HL-60 (cell line): ENCODE data around the gene SERTAD3.

Experiments
- CTCF ChIP-seq: IDR thresholded peaks from one replicate; pipeline ENCODE4 v1.5.1; 2011; ENCODE audit warnings: low read length, control low read depth, inconsistent platforms; ENCODE audit not compliant: insufficient read depth
- GABPA ChIP-seq: IDR thresholded peaks from 2 replicates; pipeline ENCODE4 v1.6.1; 2012; ENCODE audit warnings: low read depth
- POLR2AphosphoS5 ChIP-seq: IDR thresholded peaks from 2 replicates; pipeline ENCODE4 v1.6.1; 2012; ENCODE audit warnings: low read depth
- REST ChIP-seq: IDR thresholded peaks from 2 replicates; pipeline ENCODE4 v1.6.1; 2012; ENCODE audit warnings: low read depth; ENCODE audit not compliant: insufficient replicate concordance
- SPI1 ChIP-seq: IDR thresholded peaks from 2 replicates; pipeline ENCODE4 v1.6.1; 2012; ENCODE audit warnings: low read depth, mild to moderate bottlenecking, borderline replicate concordance

GRCh38 chr19:40438284-40438683 lies 5.9 kb downstream of the SERTAD3 start:
- TF ChIP-seq CTCF (no peak), POLR2AphosphoS5 (no peak), REST (no peak), GABPA (no peak), SPI1 (no peak)
